ENCODE results near the gene GK.

GRCh38 chrX:30777575-30777974, 124.4 kb downstream of the GK start:
- TF ChIP-seq CTCF (IDR thresholded peaks at IDR 0.05) (no peak), POLR2A (IDR thresholded peaks at IDR 0.05) (no peak), POLR2AphosphoS5 (IDR thresholded peaks at IDR 0.05) (no peak), EP300 (IDR thresholded peaks at IDR 0.05) (no peak)
